GM19468 (cell line): Measurements from ENCODE around the gene SH3RF3.
"Not testable (repeated sequence)": the region's sequence is repeated elsewhere in the genome, so short reads cannot be mapped to it uniquely, and the experiment has no call there.

ENCODE experiments used
- ATAC-seq: cut with Tn5 transposase; IDR thresholded peaks from one replicate; pipeline ENCODE4 v1.9.1; 2021; ENCODE audit warnings: mild to moderate bottlenecking, moderate library complexity, moderate number of reproducible peaks; ENCODE audit not compliant: unreplicated experiment; ENCODE audit errors: extremely low read depth

Gene SH3RF3

DNA sequence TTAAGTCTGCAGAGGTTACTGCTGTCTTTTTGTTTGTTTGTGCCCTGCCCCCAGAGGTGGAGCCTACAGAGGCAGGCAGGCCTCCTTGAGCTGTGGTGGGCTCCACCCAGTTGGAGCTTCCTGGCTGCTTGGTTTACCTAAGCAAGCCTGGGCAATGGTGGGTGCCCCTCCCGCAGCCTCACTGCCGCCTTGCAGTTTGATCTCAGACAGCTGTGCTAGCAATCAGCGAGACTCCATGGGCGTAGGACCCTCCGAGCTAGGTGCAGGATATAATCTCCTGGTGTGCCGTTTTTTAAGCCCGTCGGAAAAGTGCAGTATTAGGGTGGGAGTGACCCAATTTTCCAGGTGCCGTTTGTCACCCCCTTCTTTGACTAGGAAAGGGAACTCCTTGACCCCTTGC is 11.8 kb upstream of the SH3RF3 start:
- ATAC-seq = not testable (repeated sequence)

DNA sequence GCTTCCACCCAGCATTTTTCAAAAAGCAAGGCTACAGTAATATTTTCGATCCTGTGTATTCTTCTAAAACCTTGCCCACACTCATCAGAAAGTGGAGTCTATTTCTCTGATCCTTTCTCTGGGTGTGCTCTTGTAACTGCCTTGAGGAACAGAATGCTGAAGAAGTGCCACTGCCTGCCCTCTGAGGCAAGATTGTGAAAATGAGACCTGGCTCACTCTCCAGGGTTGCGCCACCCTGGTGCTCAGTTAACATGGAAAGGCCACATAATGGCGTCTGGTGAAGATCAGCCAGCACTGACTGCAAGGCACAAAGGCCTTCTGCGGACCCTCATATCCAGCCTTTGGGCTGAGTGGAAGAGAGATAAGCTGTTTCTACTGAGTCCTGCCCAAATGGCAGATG is 11.2 kb upstream of the SH3RF3 start:
- ATAC-seq = no peak

DNA sequence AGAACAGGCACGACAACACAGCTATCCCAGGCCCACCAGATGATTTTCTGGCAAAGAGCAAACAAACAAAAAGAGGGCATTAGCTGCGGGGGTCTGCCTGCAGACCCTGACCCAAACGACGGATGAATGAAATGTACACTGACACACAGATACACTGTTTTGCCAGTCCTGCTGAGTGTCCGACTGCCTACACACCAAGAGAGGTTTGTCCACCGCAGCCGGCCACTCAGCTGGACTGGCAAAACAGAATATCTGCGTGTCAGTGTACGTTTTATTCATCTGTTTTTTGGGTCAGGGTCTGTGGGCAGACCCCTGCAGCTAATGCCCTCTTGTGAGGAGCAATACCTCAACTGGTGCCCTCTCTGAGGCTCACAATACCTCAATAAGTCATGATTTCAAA is 10.7 kb upstream of the SH3RF3 start:
- ATAC-seq = no peak

DNA sequence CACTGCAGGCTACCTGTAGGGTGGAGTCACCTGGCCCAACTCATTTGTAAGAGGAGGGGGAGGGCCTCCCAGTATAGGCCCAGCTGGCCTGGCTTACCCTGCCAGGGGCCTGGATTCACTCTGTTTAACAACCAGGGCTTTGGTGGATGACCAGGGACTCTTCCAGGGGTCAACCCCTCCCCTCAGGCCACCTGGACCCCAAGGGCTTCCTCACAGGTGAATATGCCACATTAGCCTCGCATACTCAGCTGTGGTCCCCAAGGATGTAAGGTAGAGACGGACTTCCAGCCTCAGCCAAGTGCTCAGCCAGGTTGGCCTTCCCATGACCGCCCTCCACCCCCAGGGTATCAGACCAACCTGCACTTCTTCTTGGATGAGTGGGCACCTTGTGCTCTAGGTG is 8.8 kb upstream of the SH3RF3 start:
- no peak for ATAC-seq

DNA sequence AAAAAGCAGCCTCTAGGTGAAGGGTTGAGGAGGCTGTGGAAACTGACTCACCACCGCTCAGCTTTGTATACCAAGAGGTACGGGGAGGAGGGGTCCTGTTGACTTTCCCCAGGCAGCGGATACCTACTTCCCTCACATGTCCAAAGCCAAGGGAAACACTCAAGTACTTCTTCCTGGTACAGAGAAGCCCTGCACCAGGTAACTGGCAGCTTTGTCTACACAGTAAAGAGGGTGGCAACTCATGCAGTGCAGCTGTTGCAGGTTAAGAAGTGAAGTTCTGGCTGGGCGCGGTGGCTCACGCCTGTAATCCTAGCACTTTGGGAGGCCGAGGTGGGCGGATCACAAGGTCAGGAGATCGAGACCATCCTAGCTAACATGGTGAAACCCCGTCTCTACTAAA is 8.3 kb upstream of the SH3RF3 start:
- not testable (repeated sequence) for ATAC-seq

DNA sequence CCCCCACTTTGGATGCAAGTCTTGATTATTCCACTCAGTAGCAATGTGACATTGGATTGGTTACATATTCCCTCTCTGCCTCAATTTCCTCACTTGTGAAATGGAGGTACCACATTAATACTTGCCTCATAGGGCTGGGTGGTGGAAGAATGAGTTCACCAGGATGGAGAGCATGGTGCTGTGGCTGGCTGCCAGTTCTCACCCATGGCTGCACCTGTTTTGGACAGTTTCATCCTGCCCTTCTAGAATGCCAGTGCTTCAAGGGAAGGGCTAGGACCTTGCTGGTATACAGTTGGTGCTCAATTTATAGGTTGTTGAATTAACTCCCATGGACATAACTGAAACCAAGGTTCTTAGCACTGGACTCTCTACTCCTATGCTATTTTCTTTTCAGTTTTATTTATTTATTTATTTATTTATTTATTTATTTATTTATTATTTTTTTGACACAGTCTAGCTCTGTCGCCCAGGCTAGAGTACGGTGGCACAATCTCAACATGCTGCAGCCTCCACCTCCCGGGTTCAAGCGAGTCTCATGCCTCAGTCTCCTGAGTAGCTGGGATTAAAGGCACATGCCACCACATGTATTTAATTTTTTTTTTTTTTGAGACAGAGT is 5.3 kb upstream of the SH3RF3 start:
- no peak for ATAC-seq

DNA sequence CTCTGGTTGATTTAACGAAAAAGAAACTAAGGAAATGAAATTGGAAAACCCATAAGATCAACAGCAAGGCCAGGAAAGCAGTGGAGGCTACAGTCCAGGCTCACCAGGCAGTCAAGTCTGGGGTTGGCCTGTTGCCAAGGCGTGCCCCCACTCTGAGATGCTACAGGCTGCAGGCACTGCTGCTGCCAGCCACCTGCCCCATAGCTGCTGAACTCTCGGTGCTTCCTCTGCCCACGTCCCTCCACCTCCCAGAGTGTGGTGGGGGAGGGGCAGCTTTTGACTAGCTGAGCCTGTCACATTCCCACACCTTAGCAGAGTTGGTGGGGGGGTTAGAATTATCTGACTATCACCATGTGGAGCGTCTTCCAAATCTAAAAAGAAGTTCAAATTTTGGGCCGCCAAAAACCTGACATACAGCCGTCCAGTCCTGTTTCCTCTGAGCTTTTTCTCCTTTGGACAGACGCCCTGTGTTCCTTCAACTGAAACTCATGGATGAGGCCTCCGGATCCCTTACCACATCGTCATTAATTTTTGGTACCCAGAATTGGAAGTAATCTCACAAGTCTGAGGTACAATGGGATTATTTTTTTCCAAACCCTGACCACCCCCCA is 3.9 kb upstream of the SH3RF3 start:
- ATAC-seq = no peak

DNA sequence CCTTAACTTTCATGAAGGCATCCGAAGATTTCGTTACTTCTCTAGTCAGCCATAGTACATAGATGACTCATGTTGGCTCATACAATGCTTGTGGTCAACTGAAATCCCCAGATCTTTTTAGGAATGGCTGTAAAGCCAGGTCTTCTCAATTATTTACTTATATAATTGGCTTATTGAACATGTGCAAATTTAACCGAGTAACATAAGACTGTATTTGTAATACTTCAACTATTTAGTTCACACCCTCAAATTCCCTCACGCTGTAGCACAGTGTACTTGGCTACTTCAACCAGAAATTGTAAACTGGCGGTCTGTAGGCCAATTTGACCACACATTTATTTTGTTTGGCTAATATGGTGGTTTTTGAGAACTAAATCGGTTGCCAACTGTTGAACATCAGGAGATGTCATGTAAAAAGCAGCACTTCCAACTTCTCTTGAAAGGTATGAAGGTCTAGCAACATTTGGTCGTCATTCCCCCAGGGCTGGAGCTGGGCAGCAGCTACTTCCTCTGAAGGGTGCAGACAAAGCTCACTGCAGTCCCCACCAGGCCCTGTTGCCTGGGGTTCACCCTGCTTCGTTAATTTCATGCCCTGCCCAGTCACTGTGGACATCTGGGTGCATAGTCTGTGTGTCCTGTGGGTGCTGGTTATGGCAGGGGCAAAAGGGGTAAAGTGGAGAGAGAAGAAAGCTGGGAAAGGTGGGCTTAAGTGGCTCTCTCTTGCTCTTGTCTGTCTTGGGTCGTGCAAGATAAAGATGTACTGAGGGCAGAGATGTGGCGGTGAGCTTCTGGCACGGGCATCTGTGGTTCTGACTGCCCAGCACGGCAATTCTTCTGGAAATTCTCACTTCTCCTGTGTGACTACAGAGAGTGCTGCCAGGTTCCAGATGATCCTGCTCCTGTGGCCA is 3.2 kb upstream of the SH3RF3 start:
- ATAC-seq = no peak

DNA sequence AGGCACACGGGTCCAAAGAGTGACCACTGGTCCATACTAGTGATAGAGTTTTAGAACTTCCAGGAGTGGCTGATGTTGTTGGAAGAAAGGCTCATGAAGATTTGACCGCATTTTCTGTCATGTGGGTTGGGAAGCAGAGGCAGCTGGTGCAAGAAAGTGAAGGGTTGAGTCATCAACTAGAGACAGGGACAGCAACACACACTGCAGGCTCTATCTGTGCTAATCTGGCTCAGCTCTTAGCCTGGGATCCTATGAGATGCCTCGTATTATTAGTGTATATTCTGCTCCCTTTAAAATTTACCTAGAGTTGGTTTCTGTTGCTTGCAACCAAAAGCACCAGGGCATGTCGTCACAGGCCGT is 2.5 kb upstream of the SH3RF3 start:
- no peak for ATAC-seq

DNA sequence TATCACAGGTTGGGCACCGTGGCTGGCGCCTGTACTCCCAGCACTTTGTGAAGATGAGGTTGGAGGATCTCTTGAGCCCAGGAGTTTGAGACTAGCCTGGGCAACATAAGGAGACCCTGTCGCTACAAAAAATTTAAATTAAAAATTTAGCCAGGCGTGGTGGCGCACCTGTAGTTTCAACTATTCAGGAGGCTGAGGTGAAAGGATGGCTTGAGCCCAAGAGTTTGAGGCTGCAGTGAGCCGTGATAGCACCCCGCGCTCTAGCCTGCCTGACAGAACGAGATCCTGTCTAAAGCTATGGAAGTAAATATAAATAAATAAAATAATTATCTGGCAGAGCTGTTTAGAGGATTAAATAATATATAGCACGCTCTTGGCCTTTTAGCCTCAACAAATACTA is 1.4 kb upstream of the SH3RF3 start:
- no peak for ATAC-seq

DNA sequence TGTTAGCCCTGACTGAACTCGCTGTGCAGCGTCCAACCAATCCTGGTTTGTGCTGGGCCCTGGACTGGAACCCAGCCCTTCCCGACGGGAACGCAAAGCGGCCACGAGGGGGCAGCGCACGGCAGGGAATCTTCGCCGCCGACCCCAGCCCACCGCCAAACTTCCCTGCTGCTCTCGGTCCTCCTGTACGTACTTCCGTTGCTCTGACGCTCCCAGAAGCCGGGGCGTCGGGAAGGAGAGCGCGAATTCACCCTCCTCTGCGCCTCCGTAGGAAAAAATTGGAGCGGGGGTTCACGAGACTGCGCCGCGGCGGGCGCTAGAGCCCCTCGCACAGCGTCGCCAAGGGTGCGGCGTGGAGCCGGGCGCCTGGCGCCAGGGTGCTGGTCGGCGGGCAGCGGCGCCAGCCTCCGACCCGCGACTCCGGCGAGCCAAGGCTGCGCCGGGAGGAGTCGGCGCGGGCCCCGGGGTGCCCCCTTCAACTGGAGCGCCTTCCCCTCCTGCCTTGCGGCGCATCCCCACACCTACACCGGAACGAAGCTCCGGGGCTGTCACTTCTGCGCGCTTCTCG is 873 bp upstream of the SH3RF3 start:
- ATAC-seq = no peak

DNA sequence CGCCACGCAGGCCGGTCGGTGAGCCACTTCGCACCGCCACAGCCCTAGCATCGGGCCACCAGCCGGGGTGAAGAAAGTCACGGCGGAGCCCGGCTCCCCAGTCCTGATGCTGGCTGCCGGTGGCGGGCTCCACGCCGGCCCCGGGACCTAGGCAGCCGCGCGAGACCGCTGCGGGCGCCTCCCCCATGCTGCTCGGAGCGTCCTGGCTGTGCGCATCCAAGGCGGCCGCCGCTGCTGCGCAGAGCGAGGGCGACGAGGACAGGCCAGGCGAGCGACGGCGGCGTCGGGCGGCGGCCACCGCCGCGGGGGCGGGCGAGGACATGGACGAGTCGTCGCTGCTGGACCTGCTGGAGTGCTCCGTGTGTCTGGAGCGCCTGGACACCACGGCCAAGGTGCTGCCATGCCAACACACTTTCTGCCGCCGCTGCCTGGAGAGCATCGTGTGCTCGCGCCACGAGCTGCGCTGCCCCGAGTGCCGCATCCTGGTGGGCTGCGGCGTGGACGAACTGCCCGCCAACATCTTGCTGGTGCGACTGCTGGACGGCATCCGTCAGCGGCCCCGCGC is 433 bp downstream of the SH3RF3 start:
- ATAC-seq = no peak

DNA sequence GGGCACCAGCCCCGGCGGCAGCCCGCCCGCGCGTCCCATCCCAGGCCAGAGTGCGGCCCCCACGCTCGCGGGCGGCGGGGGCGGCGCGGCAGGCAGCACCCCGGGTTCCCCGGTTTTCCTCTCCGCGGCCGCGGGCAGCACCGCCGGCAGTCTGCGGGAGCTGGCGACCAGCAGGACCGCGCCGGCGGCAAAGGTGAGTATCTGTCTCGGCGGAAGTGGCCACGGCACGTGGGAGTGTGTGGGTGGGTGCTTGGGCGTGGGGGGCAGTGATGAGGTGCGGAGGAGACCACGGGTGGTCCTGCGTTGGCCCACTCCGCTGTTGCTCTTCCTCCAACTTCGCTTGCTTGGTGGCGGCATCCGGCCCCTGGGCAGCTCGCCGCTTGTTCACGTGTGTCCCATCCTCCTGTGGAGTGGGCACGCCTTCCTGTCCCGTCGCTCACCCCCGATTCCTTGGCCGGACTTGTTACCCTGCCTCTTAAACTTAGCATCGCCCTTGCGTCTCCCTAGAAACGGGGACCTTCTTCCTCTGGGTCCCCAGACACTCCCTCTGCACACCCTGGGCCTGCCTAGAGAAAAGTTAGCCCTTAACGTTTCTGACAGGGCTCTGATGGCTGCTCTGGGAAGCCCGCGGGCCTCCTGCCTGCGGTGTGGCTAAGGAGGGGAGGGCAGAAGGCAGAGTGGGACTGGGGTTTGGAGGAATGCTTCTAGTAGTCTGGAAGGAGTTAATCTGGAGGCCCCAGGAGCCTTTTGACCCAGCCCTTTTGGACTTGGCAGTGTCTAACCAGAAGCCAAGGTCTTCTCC is 1.1 kb downstream of the SH3RF3 start:
- ATAC-seq = no peak

DNA sequence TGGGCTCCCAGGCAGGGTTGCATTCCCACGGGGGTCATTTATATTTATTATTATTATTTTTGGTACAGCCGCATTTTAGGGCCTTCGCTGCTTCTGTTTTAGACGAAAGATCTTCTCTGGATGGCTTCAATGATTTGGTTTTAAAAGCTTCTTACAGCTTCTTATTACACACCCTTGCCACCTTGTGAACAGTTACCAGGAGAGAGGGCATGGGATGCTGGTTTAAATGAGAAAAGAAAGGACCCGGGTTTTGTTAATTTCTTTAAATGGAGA is 1.7 kb downstream of the SH3RF3 start:
- ATAC-seq = no peak

DNA sequence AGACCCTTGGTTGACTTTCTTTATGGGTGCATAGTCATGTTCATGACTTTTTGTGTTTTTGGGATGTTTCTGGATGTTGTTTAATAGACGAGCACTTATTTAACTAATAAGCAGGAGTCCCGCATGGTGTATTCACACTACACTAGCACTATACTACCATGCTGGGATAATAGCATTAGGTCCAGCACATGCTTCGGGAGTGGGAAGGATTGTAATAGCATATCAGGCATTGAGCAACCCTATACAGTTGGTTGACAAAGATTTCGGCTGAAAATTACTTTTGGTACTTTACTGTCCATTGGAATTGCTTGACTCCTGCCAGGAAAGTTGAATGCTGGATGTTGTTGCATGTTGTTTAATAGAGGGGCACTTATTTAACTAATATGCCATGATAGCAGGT is 2.8 kb downstream of the SH3RF3 start:
- no peak for ATAC-seq

DNA sequence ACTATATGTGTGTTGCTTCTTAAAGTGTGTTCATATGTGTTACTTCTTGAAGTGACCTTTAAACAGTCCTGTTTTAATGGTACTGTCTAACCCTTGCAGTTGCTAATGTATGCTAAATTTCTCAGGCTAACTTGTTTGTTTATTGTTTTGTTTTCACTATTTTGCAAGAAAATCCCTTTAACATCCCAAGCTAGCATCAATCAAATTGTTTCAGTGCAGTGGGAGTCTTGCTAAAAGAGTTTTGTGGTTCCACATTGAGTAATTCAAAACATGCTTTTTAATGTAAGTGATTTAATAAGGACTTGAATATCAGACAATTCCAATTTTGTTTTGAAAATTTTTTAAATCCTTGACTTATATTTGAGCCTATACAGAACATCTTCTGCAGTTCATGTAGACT is 3.6 kb downstream of the SH3RF3 start:
- ATAC-seq = no peak

DNA sequence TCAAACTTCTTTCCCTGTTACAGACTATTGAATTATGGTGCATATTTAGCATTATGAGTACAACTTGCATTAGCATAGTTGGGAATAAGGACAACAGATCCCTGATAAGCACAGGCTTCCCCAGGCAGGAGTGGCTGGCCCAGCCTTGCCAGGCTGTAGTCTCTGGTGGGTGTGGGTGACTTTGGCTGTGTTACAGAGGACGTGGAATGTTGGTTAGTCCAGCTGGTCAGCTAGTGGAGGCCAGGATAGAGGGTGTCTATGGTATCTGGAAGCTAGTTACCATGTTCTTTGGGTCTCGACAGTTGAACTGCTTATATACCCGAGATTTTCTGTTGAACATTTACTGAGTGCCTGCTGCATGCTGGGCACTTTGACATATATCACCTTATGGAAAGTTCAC is 4.7 kb downstream of the SH3RF3 start:
- no peak for ATAC-seq

DNA sequence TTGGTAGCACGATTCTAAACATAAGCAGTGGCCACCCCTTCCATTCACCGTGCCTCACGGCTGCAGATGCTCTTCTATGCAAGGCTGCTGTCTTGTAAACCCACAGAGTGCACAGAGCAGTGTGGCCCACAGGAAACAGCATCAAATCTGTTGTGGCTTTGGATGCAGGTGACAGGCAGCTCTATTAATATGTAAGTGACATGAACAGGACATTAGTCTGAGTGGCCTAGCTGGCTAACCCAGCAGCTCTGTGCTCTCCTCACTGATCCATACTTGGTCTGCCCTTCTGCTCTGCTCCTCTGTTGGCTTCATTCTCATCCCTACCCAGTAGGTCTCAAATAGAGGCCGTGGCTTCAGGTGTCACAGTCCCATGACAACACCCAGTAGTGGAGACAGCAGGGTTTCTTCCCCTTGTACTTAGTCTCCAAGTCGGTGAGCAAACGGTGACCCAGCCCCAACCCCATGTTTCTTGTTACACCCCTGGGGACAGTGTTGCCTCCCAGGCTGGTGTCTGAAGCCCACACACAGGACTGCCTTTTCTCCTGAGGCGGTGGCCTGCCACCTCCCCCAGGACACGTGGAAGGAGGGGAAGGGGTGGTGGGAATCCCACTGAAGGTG is 5.8 kb downstream of the SH3RF3 start:
- ATAC-seq = no peak

DNA sequence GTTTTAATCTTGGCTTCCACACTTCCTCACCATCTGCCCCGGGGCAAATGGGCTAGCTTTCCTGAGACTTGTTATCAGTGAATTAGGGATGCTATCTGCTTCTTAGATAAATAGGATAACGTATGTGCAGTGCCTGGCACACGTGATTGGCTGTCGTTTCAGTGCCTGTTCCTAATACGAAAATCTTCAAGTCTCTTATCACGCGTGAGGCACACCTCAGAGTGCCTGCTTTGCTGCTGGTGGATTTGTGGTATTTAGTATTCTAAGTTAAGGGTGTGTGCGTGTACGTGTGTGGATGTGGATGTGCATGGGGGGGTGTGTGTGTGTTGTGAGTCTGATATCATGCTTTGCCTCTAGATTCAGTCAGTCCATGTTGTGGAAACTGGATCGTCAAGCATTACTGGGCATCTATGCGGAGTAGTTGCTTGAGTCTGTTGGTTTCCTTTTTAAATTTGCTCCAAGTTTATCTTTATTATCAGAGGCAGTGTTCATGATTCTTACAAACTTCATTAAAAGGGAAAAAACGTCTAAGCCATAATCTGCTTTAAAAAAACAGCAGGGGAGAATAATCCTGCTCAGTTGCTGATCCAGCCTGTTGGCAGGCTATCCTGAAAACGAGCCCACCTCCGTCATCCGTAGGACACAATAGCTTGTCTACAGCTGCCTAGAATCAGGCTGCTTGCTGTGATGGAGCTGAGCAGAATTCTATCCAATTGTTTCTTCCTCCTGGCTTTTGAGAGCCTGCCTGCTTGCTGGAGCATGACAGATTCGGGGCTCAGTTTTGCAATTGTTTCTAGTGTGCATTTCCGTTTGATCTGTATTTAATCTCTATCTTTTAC is 6.6 kb downstream of the SH3RF3 start:
- ATAC-seq = no peak
